ENCODE results near the gene CXCL13.
"Not testable (repeated sequence)": the region's sequence is repeated elsewhere in the genome, so short reads cannot be mapped to it uniquely, and the experiment has no call there.

Gene CXCL13, protein sequence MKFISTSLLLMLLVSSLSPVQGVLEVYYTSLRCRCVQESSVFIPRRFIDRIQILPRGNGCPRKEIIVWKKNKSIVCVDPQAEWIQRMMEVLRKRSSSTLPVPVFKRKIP

DNA sequence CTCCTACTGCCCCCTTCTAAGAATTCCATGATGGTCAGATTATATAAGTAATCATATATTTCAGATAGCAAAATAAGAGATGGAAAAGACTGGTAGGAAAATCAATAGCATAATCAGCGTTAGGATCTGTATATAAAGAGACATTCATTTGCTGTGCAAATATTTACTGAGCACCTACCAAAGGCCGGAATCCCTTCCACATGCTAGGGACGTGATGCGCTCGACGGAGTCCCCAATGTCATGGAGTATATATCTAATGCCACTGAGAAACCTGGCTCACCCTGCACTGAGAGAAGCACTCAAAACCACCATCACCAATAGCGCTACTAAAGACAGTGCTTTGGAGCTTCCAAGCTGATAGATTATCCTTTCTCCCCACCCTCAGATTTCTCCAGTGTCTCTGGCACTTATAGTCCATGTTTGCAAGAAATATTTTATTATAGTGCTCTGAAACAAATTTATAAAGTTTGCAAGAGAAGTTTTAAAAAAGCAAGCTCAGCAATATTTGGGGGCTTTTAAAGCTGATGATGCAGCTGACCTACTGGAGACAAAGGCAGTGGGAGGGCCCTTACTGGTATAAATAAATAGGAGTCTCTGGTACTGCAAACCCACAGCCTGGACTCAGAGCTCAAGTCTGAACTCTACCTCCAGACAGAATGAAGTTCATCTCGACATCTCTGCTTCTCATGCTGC is at the start of gene CXCL13:
CXCL13 (plus strand) TSS at position 611 of the 693 bp plus-strand sequence; CDS start at position 657, 46 bp downstream.
- DNase-seq, result no peak

DNA sequence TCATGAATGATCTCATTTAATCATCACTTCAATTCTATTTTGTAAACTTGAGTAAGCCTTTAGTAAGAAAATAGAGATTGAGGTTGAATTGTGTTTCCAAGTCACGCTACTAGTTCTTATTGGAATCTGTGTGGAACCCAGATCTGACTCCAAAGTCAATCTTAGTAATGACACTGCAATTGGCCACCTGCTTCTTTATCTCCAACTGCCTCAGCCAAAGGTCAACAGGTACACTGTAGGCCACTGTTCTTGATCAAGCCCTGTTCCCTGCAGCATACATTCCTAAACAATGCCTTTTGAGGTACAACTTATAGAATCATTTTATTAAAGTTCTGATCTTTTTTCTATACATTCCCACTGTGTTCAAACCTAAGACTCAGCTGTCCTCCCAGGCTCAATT is 45.5 kb upstream of the CXCL13 start:
- DNase-seq, result no peak

DNA sequence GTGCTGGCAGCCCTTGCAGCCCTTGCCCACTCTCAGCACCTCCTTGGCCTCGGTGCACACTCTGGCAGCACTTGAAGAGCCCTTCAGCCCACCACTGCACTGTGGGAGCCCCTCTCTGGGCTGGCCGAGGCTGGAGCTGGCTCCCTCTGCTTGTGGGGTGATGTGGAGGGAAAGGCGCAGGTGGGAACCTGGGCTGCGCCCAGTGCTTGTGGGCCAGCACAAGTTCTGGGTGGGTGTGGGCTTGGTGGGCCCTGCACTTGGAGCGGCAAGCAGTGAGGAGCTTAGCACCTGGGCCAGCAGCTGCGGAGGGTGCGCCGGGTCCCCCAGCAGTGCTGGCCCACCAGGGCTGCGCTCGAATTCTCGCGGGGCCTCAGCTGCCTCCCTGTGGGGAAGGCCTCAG is 43.9 kb upstream of the CXCL13 start:
- not testable (repeated sequence) for DNase-seq

GRCh38 chr4:77564231-77564630 is 41.4 kb upstream of the CXCL13 start:
- DNase-seq, result no peak

DNA sequence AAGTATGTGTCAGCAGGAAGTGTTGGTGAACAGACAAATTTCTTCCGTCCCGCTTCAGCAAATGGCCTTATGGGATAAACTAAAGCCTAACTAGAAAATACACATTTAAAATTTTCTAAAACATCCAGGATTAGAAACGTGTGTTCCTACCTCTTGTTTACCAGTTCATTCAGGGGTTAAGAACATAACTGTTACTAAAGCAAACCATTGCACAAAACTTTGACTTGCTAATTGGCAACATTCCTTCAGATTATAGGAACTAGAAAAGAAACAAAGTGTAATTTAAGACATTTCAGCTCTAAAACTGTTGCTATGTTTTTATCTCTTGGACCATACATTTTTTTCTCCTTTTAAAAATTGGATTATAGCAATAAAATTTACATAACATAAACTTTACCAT is 39.5 kb upstream of the CXCL13 start:
- no peak for DNase-seq

DNA sequence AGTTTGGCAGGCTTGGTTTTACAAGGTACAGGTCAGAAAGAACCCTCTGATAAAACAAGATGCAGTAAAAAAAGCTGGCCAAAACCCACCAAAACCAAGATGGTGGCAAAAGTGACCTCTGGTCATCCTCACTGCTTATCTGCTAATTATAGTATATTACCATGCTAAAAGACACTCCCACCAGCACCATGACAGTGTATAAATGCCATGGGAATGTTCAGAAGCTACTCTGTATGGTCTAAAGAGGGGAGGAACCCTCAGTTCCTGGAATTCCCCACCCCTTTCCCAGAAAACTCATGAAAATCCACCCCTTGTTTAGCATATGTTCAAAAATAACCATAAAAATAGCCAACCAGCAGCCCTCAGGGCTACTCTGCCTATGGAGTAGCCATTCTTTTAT is 38.1 kb upstream of the CXCL13 start:
- no peak for DNase-seq

DNA sequence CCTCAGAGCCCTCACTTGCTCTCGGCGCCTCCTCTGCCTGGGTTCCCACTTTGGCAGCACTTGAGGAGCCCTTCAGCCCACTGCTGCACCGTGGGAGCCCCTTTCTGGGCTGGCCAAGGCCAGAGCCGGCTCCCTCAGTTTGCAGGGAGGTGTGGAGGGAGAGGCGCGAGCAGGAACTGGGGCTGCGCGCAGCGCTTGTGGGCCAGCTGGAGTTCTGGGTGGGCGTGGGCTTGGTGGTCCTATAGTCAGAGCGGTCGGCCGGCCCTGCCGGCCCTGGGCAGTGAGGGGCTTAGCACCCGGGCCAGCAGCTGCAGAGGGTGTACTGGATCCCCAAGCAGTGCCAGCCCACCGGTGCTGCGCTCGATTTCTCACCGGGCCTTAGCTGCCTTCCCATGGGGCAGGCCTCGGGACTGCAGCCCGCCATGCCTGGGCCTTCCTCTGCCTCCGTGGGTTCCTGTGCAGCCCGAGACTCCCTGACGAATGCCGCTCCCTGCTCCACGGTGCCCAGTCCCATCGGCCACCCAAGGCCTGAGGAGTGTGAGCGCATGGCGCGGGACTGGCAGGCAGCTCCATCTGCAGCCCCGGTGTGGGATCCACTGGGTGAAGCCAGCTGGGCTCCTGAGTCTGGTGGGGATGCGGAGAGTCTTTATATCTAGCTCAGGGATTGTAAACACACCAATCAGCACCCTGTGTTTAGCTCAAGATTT is 35.0 kb upstream of the CXCL13 start:
- not testable (repeated sequence) for DNase-seq

- no peak for DNase-seq
These were observed 29.3 kb upstream of the CXCL13 start for GRCh38 chr4:77576351-77576750.

DNA sequence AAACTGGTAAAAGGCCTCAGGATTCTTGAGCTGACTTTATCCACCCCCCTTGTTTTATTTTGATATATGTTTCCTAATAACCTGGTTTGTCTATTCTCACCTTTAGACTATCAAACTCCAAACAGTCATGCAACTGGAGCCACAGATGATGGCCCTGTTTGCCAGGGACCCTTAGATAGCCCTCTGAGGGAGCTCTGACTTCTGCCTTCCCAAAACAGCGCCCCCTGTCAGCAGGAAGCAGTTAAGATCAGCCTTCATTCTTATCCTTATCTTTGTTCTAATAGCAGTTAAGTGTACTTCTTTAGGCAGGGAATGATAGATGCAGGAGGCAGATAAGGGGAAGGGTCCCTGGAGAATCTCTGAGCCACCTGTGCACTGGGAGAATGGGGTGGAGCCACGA is 27.5 kb upstream of the CXCL13 start:
- no peak for DNase-seq

DNA sequence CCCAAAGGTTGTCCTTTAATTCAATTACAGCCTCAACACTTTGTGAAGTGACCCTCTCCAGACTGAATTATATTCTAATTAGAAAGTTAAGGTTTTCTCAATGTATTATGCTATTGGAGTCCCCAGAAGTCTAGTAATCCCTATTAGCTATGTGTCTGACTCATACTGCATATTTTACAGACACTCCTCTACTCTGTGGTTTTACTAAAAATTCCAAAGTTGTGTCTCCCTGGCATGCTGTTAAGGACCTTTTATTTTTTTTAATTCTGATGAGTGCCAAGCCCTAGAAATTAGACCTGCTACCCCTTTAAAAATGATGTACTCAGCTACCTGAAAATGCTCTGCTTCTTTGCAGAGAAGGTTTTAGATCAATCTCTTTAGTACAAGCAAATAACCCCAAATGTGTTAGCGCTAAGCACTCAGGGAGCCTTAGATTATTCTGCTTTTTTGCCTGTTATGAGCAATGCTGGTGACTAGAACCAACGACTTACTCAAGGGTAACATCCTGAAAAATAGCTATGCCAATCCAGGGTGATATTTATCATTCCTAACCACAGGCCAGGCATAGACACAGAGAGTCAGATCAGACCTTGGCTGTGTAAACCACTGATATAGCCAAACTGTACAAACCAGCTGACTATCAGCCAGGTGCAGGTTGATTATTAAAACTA is 26.1 kb upstream of the CXCL13 start:
- no peak for DNase-seq

DNA sequence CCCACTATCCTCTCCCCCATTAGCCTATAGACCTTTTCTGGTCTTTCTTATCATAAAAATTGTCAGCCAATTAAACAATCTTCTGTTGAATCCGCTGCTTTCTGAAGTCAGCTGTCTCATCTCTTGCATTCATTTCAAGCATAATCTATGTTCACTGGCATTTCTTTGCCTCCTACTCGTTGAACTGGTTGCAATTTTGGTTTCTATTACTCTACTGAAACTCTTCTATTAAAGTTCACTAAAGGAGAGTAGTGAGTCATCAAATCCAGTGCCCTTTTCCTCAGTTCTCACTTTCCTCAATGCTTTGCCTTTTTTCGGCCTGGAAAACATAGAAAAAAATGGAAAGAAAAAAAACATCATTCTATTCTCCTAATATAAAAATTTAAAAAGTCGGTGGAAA is 23.9 kb upstream of the CXCL13 start:
- no peak for DNase-seq

DNA sequence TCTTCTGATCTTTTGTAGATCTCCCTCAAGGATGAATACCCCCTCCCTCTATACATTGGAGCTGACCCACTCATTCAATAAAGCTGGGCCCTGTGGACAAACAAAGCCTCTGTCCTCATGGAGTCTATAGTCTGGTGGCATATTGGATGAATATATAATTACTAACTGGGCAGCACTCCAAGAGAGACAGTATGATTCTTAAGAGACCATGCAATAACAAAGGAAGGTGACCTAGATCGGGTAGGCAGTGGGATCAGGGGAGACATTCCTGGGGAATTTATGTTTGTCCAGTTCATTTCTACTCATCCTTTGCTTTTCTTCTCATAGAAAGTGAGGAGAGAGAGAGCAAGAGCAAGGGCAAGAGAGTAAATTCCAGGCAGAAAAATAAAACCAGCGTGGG is 23.5 kb upstream of the CXCL13 start:
- DNase-seq, result no peak

GRCh38 chr4:77582711-77583110 is 22.9 kb upstream of the CXCL13 start:
- no peak for DNase-seq

GRCh38 chr4:77586951-77587383 is 18.7 kb upstream of the CXCL13 start:
- peak; percentile 8 to 22 for DNase-seq

GRCh38 chr4:77590482-77590881 is 15.1 kb upstream of the CXCL13 start:
- DNase-seq, result no peak

- DNase-seq, result no peak
These were observed 14.1 kb upstream of the CXCL13 start for GRCh38 chr4:77591532-77591931.

DNA sequence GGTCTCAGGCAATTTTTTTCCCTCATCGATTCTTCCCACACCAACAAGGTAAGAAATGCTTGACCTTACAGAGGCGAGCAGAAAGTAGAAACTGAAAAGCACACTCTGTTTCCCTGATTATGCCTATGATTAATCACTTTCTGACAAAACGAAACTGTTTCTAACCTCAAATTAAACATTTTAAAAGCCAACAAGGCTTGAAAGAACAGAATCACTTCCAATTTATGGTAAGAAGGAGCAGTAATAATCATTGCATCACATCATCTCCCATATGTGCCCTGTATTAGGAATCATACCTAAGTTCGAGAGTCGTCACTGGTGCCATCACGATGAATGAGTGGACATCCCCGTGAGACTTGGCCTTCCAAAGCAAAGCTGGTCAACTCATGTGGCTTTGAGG is 12.5 kb upstream of the CXCL13 start:
- DNase-seq, result no peak

GRCh38 chr4:77593993-77594392 is 11.6 kb upstream of the CXCL13 start:
- DNase-seq, result no peak

- no peak for DNase-seq
These were observed 10.2 kb upstream of the CXCL13 start for GRCh38 chr4:77595364-77595973.

GRCh38 chr4:77599378-77599777 is 6.2 kb upstream of the CXCL13 start:
- no peak for DNase-seq

- DNase-seq, result peak in 1 of 2 donors; percentile 9
These were observed 4.8 kb upstream of the CXCL13 start for GRCh38 chr4:77600521-77601451.

- DNase-seq, result no peak
These were observed 3.9 kb upstream of the CXCL13 start for GRCh38 chr4:77601614-77602187.
